Transverse colon (tissue), 4 donors: ENCODE results near the gene NUDT13. TPM values are rescaled to one million over a fixed set of nuclear protein-coding genes. Genes with fewer than 3 reads are reported as not detected.

Experiments
- DNase-seq: peaks from one replicate; pipeline ENCODE4 v3.0.0-alpha.2; 2019
- H3K27ac ChIP-seq, 4 donors: fragments of 200-600 bp; sonication (generic); 2 replicates each; pipeline ENCODE4 v1.5.1; 2016 to 2018; ENCODE audit warnings: inconsistent platforms in 4 of 4
- H3K27me3 ChIP-seq: fragments of 200-600 bp; sonication (generic); 2 replicates; pipeline ENCODE4 v1.5.1; 2017; ENCODE audit warnings: inconsistent platforms
- H3K36me3 ChIP-seq, 4 donors: fragments of 200-600 bp; sonication (generic); 2 replicates each; pipeline ENCODE4 v1.5.1; 2017 to 2019; ENCODE audit warnings: inconsistent platforms in 4 of 4
- H3K4me1 ChIP-seq, 4 donors: fragments of 200-600 bp; sonication (generic); 2 replicates each; pipeline ENCODE4 v1.5.1; 2017 to 2020; ENCODE audit warnings: inconsistent platforms in 4 of 4
- H3K4me3 ChIP-seq, 4 donors: fragments of 200-600 bp; sonication (generic); 1 replicate in 1 of 4; 2 replicates in 3 of 4; pipeline versions ENCODE4 v1.5.1 to v1.6.1; 2017 to 2019; ENCODE audit warnings: inconsistent platforms in 4 of 4
- H3K9me3 ChIP-seq, 2 donors: fragments of 200-600 bp; sonication (generic); 2 replicates each; pipeline ENCODE4 v1.5.1; 2017 to 2019; ENCODE audit warnings: inconsistent platforms in 2 of 2
- EP300 ChIP-seq: sonication (generic); formaldehyde crosslinking; IDR thresholded peaks from one replicate; pipeline ENCODE4 v1.6.1; 2017; ENCODE audit warnings: antibody characterized with exemption, low read depth
- POLR2A ChIP-seq: fragments of 450-650 bp; IDR thresholded peaks from one replicate; pipeline ENCODE4 v1.6.1; 2016; ENCODE audit warnings: antibody characterized with exemption, mild to moderate bottlenecking, moderate library complexity
- POLR2AphosphoS5 ChIP-seq, 3 donors: sonication (generic); formaldehyde crosslinking; IDR thresholded peaks; one replicate each; pipeline ENCODE4 v1.6.1; 2016; ENCODE audit warnings: antibody characterized with exemption in 3 of 3
- WGBS, 2 donors: methylation state at CpG; one replicate each; pipeline ENCODE4 v1.1.5; 2018; ENCODE audit warnings: low coverage in 1 of 2; 5-methylcytosine and 5-hydroxymethylcytosine counted together
- in situ Hi-C, 4 donors: fragments of 200-750 bp; cut with MboI; loops; one replicate each; pipeline versions ENCODE4 v1.15.0 to v1.15.1; 2017; ENCODE audit warnings: low sequenced_read_pairs in 3 of 4, low pct_ligation_motif_present in 1 of 4, low pct_unique_long_range_greater_than_20kb in 1 of 4
- intact Hi-C: fragments of 100-400 bp; cut with DNase I; formaldehyde crosslinking; loops from one replicate; pipeline ENCODE4 v1.15.1; 2023; ENCODE audit warnings: low total_unique reads
- total RNA-seq, 4 donors: library from RNA; depleted of rRNA; stranded (reverse); fragments of >200 nt; gene quantifications; one replicate each; pipeline ENCODE4 v1.1.0, GENCODE V29; 2016
- TF ChIP-seq, protein P1 (sequence below), 5 experiments: fragments of 200-600 bp in 3 of 5; fragments of 450-650 bp in 2 of 5; sonication (generic) in 3 of 5; IDR thresholded peaks; 1 replicate in 2 of 5; 2 replicates in 3 of 5; pipeline ENCODE4 v1.5.1; 2016 to 2017; ENCODE audit warnings: antibody characterized with exemption in 5 of 5, inconsistent platforms in 3 of 5, mild to moderate bottlenecking in 2 of 5, moderate library complexity in 1 of 5

The NUDT13 gene
- total RNA-seq, 4 donors from 2014 or later: 1.00 to 25.1 (median 4.6) TPM

DNA sequence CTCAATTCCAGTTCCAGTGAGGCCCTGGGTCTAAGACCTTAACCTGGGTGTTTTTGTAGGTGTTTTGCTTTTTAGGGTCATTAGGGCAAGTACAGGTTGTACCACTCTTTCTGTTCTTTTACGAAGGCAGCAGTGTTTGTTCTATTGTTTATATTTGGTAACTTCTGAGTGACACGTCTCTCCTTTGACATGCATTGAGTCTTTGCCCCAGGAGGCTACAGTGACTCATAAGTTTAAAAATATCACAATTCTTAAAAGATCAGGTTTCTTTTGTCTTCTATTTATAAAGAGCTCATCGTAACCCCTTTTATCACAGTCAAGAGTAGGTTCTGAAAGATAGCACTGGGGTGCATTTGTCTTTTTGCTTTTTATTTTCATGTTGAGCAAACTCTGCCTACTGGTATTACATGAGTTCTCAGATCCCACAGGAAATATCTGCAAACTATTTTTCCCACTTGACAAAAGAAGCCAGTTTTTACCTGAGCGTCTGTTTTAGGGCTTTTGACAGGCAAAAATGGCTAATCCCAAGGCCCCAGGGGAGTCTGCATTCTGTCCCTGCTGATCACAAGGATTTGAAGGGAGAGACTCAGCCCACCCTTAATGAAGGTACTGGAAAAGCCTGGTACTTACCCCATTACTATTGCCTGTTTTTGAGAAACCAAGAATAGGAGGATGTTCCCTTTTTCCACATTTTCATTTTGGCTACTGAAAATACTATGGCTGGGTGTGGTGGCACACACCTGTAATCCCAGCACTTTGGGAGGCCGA, 7.9 kb downstream of the NUDT13 start:
- intact Hi-C loops (no loop called here), in situ Hi-C loops (no loop called here)
- no peaks in the 10 kb centered on the region for H3K4me1 ChIP-seq
- H3K4me3 ChIP-seq: no peak overlapping the region
- H3K27ac ChIP-seq: peak overlapping the region in 1 of 4 donors; percentile 11
- TF ChIP-seq POLR2A (no peak), POLR2AphosphoS5 (IDR thresholded peaks at IDR 0.05) (no peak), EP300 (no peak)
- TF ChIP-seq, protein P1, sequence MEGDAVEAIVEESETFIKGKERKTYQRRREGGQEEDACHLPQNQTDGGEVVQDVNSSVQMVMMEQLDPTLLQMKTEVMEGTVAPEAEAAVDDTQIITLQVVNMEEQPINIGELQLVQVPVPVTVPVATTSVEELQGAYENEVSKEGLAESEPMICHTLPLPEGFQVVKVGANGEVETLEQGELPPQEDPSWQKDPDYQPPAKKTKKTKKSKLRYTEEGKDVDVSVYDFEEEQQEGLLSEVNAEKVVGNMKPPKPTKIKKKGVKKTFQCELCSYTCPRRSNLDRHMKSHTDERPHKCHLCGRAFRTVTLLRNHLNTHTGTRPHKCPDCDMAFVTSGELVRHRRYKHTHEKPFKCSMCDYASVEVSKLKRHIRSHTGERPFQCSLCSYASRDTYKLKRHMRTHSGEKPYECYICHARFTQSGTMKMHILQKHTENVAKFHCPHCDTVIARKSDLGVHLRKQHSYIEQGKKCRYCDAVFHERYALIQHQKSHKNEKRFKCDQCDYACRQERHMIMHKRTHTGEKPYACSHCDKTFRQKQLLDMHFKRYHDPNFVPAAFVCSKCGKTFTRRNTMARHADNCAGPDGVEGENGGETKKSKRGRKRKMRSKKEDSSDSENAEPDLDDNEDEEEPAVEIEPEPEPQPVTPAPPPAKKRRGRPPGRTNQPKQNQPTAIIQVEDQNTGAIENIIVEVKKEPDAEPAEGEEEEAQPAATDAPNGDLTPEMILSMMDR (IDR thresholded peaks at IDR 0.05): no peak
- peaks cover 0 to 4% (median under 1%) of the 10 kb centered on the region in 4 donors for H3K36me3 ChIP-seq
- H3K27me3 ChIP-seq: no peaks in the 10 kb centered on the region
- 73% methylated on average over 4 to 5 of the region's 5 CpGs for WGBS, 2 donors
- DNase-seq: no peak
- no peaks in the 10 kb centered on the region for H3K9me3 ChIP-seq

DNA sequence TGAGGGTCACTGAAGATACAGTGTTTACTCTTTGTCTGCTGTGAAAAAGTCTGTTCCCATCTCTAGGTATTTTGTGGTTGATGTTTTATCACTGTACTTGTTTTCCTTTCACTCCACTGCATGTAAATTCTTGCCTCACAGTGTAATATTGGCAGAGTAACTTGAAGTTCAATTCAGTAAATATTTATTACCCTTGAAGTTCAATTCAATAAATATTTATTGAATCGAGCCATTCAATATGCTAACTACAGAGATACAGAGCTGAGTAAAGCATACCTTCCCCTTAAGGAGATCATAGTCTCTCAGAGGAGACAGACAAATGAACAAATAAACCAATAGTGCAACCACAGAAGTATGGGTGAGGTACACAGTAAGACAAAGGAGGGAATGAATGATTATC, 9.2 kb downstream of the NUDT13 start:
- 73 to 76% methylated on average over 1 of the region's 1 CpG for WGBS, 2 donors
- Histone ChIP-seq H3K4me3 (no peak overlapping the region), H3K4me1 (no peaks in the 10 kb centered on the region), H3K27me3 (no peaks in the 10 kb centered on the region), H3K9me3 (no peaks in the 10 kb centered on the region), H3K36me3 (peaks cover 0 to 4% (median 2%) of the 10 kb centered on the region in 4 donors), H3K27ac (no peak overlapping the region)
- intact Hi-C loops: no loop called here
- no peak for DNase-seq
- in situ Hi-C loops: no loop called here
- no peak for TF ChIP-seq EP300
- TF ChIP-seq, protein P1 (IDR thresholded peaks at IDR 0.05): no peak
- TF ChIP-seq POLR2A: no peak
- no peak for TF ChIP-seq POLR2AphosphoS5 (IDR thresholded peaks at IDR 0.05)

DNA sequence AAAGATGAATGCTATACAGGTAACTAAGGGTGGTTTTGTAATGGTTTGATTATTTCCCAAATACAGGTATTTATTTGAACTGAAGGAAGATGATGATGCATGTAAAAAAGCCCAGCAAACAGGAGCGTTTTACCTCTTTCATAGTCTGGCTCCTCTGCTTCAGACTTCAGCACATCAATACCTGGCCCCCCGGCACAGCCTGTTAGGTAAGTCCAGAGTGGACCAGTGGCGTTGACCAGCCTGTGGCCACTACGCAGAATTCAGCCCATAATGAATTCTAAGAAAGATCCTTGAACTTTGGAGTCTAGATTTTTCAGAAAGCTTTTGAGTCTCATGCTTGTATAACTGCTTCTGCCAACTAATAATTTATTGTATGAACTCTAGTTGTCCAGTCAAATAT, 9.7 kb downstream of the NUDT13 start:
- DNase-seq: no peak
- Histone ChIP-seq H3K36me3 (peaks cover 0 to 4% (median 2%) of the 10 kb centered on the region in 4 donors), H3K27ac (no peak overlapping the region), H3K4me3 (no peak overlapping the region), H3K27me3 (no peaks in the 10 kb centered on the region), H3K4me1 (no peaks in the 10 kb centered on the region), H3K9me3 (no peaks in the 10 kb centered on the region)
- in situ Hi-C loops: no loop called here
- intact Hi-C loops: no loop called here
- 93 to 100% methylated on average over 1 to 4 of the region's 4 CpGs for WGBS, 2 donors
- TF ChIP-seq POLR2AphosphoS5 (IDR thresholded peaks at IDR 0.05) (no peak), EP300 (no peak)
- TF ChIP-seq, protein P1 (IDR thresholded peaks at IDR 0.05): no peak

DNA sequence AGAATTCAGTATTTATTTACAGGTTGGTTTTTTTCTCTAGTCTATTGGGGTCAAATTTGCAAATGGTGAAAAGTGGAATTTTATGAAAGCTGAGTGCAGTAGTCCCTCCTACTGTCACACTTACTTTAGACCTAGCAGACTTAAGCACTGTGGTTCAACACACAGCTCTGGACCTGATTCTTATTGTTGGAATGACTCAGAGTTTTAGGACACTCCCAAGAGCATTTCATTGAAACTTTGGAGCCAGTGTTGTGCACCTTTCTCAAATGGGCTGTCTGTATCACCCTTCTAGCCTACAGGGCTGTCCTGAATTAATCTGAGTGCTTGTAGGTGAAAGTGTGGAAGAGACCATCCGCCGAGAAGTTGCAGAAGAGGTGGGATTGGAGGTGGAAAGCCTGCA, 16.1 kb downstream of the NUDT13 start:
- WGBS, 2 donors: 93 to 97% methylated on average over 2 of the region's 2 CpGs
- intact Hi-C loops: no loop called here
- in situ Hi-C loops: no loop called here
- Histone ChIP-seq H3K27ac (no peak overlapping the region), H3K36me3 (peaks cover 0 to 32% (median 9%) of the 10 kb centered on the region in 4 donors), H3K27me3 (no peaks in the 10 kb centered on the region), H3K4me1 (no peaks in the 10 kb centered on the region), H3K4me3 (no peak overlapping the region), H3K9me3 (no peaks in the 10 kb centered on the region)
- TF ChIP-seq POLR2AphosphoS5 (IDR thresholded peaks at IDR 0.05): no peak
- TF ChIP-seq, protein P1 (IDR thresholded peaks at IDR 0.05): no peak
- no peak for TF ChIP-seq POLR2A
- no peak for TF ChIP-seq EP300
- DNase-seq: no peak
